HEK293 (cell line): ENCODE results near the gene SLAMF1.

Experiments used
- CTCF ChIA-PET: fragments of 350-600 bp; formaldehyde crosslinking; extraction: SDS; loops from one replicate; lab custom pipeline; 2021; ENCODE audit warnings: antibody characterized with exemption; lab: Yijun Ruan, JAX
- POLR2A ChIA-PET: fragments of 300-600 bp; formaldehyde crosslinking; extraction: SDS; loops from one replicate; lab custom pipeline; 2020; ENCODE audit warnings: antibody characterized with exemption, inconsistent platforms; lab: Yijun Ruan, JAX
- H3K27ac ChIP-seq: fragments of 200-500 bp; sonication (Bioruptor generic); 2 replicates; pipeline ENCODE4 v1.5.1; 2014; ENCODE audit warnings: low read depth, low read length, control low read depth, inconsistent platforms; ENCODE audit errors: extremely low read depth
- H3K36me3 ChIP-seq, 2 experiments: fragments of 200-500 bp in 1 of 2; sonication (Bioruptor generic) in 1 of 2; 1 replicate in 1 of 2; 2 replicates in 1 of 2; pipeline ENCODE4 v1.5.1; 2014 to 2017; ENCODE audit warnings: inconsistent platforms in 2 of 2, low read length in 2 of 2; ENCODE audit not compliant: control insufficient read depth in 2 of 2, insufficient read depth in 1 of 2
- H3K4me1 ChIP-seq: fragments of 200-500 bp; sonication (Bioruptor generic); 2 replicates; pipeline ENCODE4 v1.5.1; 2014; ENCODE audit warnings: mild to moderate bottlenecking, low read length, inconsistent platforms; ENCODE audit not compliant: control insufficient read depth, insufficient read depth
- H3K4me3 ChIP-seq: 2 replicates; pipeline ENCODE4 v1.5.1; 2011; ENCODE audit warnings: low read depth, mild to moderate bottlenecking, control low read depth, low read length, moderate library complexity
- H3K9me3 ChIP-seq: fragments of 200-500 bp; sonication (Bioruptor generic); 2 replicates; pipeline ENCODE4 v1.5.1; 2014; ENCODE audit warnings: low read depth, low read length, inconsistent platforms; ENCODE audit not compliant: control insufficient read depth, insufficient read depth
- HOXD13 ChIP-seq: sonication (generic); formaldehyde crosslinking; IDR thresholded peaks from 2 replicates; pipeline ENCODE4 v1.8.0; 2022; ENCODE audit warnings: missing genetic modification reagents, borderline replicate concordance
- KLF16 ChIP-seq: fragments of 450-650 bp; formaldehyde crosslinking; IDR thresholded peaks from 2 replicates; pipeline ENCODE4 v1.5.1; 2017; ENCODE audit warnings: missing biosample characterization, missing genetic modification characterization
- KLF8 ChIP-seq: fragments of 450-650 bp; formaldehyde crosslinking; IDR thresholded peaks from 2 replicates; pipeline ENCODE4 v1.5.1; 2016; ENCODE audit warnings: missing biosample characterization, missing genetic modification characterization
- PATZ1 ChIP-seq: fragments of 450-650 bp; formaldehyde crosslinking; IDR thresholded peaks from 2 replicates; pipeline ENCODE4 v1.5.1; 2016; ENCODE audit warnings: missing biosample characterization, missing genetic modification characterization
- REPIN1 ChIP-seq: fragments of 450-650 bp; formaldehyde crosslinking; IDR thresholded peaks from 2 replicates; pipeline ENCODE4 v1.5.1; 2017; ENCODE audit warnings: missing biosample characterization, missing genetic modification characterization, low read depth
- SP7 ChIP-seq: fragments of 450-650 bp; formaldehyde crosslinking; IDR thresholded peaks from 2 replicates; pipeline ENCODE4 v1.5.1; 2016; ENCODE audit warnings: missing biosample characterization, missing genetic modification characterization
- ZBTB20 ChIP-seq: fragments of 450-650 bp; formaldehyde crosslinking; IDR thresholded peaks from 2 replicates; pipeline ENCODE4 v1.5.1; 2016; ENCODE audit warnings: missing biosample characterization, missing genetic modification characterization
- ZFP69B ChIP-seq: fragments of 450-650 bp; formaldehyde crosslinking; IDR thresholded peaks from 2 replicates; pipeline ENCODE4 v1.5.1; 2016; ENCODE audit warnings: missing biosample characterization, missing genetic modification characterization
- ZNF169 ChIP-seq: fragments of 450-650 bp; formaldehyde crosslinking; IDR thresholded peaks from 2 replicates; pipeline ENCODE4 v1.5.1; 2016; ENCODE audit warnings: missing biosample characterization, missing genetic modification characterization
- ZNF175 ChIP-seq: fragments of 450-650 bp; formaldehyde crosslinking; IDR thresholded peaks from 2 replicates; pipeline ENCODE4 v1.5.1; 2016; ENCODE audit warnings: missing biosample characterization, missing genetic modification characterization
- ZNF324 ChIP-seq: fragments of 450-650 bp; formaldehyde crosslinking; IDR thresholded peaks from 2 replicates; pipeline ENCODE4 v1.5.1; 2016; ENCODE audit warnings: missing biosample characterization, missing genetic modification characterization
- ZNF37A ChIP-seq: fragments of 450-650 bp; IDR thresholded peaks from 2 replicates; pipeline ENCODE4 v1.5.1; 2018; ENCODE audit warnings: missing biosample characterization, missing genetic modification characterization
- ZNF416 ChIP-seq: fragments of 450-650 bp; formaldehyde crosslinking; IDR thresholded peaks from 2 replicates; pipeline ENCODE4 v1.5.1; 2016; ENCODE audit warnings: missing biosample characterization, missing genetic modification characterization
- ZNF426 ChIP-seq: fragments of 450-650 bp; formaldehyde crosslinking; IDR thresholded peaks from 2 replicates; pipeline ENCODE4 v1.5.1; 2017; ENCODE audit warnings: missing biosample characterization, missing genetic modification characterization, mild to moderate bottlenecking, inconsistent platforms, moderate library complexity
- ZNF530 ChIP-seq: fragments of 450-650 bp; formaldehyde crosslinking; IDR thresholded peaks from 2 replicates; pipeline ENCODE4 v1.5.1; 2016; ENCODE audit warnings: low read depth, missing biosample characterization, missing genetic modification characterization
- ZNF830 ChIP-seq: fragments of 450-650 bp; IDR thresholded peaks from 2 replicates; pipeline ENCODE4 v1.5.0; 2018; ENCODE audit warnings: missing biosample characterization, missing genetic modification characterization, low read depth, mild to moderate bottlenecking, moderate library complexity
- TF ChIP-seq, protein P1 (sequence below): fragments of 450-650 bp; formaldehyde crosslinking; IDR thresholded peaks from 2 replicates; pipeline ENCODE4 v1.5.1; 2016; ENCODE audit warnings: missing biosample characterization, missing genetic modification characterization
- TF ChIP-seq, protein P2 (sequence below): fragments of 450-650 bp; formaldehyde crosslinking; IDR thresholded peaks from 2 replicates; pipeline ENCODE4 v1.5.1; 2016; ENCODE audit warnings: missing biosample characterization, missing genetic modification characterization
- TF ChIP-seq, protein P3 (sequence below): fragments of 450-650 bp; formaldehyde crosslinking; IDR thresholded peaks from 2 replicates; pipeline ENCODE4 v1.5.1; 2016; ENCODE audit warnings: missing biosample characterization, missing genetic modification characterization

The SLAMF1 gene

DNA sequence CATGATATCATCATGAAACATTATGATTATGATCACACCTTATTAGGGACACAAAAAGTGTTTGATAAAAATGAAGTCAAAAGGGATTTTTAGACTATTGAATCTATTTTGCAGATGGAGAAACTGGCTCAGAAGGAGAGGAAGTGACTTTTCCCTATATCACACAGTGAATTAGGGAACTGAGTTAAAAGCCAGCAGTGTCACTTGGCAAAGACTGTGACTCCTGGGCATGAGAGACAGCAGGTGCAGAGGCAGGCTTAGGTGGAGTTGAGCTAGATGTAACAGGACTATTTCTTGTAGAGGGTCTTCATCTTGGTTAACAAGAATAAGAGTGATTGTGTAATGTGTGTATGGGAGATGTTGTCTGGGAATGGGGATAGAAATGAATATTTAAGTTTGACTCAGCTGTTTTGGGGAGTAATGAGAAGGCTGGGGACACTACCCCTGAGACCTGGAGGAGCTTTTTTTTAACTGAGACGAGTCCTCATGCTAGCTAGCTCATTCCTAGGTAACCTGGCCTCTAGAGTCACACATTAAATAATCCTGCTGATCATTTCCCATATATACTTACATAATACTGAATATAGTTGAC is 66.5 kb downstream of the SLAMF1 start (continued):
- TF ChIP-seq ZBTB20 (tag by site-specific recombination): no peak
- no peak for TF ChIP-seq PATZ1 (tag by site-specific recombination)
- TF ChIP-seq, protein P1, sequence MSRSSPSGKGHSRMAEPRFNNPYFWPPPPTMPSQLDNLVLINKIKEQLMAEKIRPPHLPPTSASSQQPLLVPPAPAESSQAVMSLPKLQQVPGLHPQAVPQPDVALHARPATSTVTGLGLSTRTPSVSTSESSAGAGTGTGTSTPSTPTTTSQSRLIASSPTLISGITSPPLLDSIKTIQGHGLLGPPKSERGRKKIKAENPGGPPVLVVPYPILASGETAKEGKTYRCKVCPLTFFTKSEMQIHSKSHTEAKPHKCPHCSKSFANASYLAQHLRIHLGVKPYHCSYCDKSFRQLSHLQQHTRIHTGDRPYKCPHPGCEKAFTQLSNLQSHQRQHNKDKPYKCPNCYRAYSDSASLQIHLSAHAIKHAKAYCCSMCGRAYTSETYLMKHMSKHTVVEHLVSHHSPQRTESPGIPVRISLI (tag by site-specific recombination): no peak
- no peak for TF ChIP-seq ZNF324
- no peak for TF ChIP-seq ZNF830 (tag by site-specific recombination)

GRCh38 chr1:160579216-160579701 is 67.6 kb downstream of the SLAMF1 start, which contains the start of gene CD84:
Gene CD84 (minus strand): TSS chr1:160579496. CDS start chr1:160579437, 59 bp downstream.
- POLR2A ChIA-PET: no interaction called here
- Histone ChIP-seq H3K36me3 (no peaks in the 10 kb centered on the region), H3K4me3 (no peak within 1 kb of the TSS), H3K9me3 (no peaks in the 10 kb centered on the region), H3K4me1 (no peaks in the 10 kb centered on the region), H3K27ac (no peak within 1 kb of the TSS)
- CTCF ChIA-PET: interaction anchor here (0.9 kb wide), 1 partner anchor 25 kb away, joined by 3 read pairs; no protein-coding TSS in a partner anchor
- TF ChIP-seq ZFP69B (no peak), REPIN1 (no peak), SP7 (tag by site-specific recombination) (no peak), HOXD13 (CRISPR knock-in tag) (no peak), KLF16 (tag by site-specific recombination) (no peak), ZNF169 (tag by site-specific recombination) (no peak), KLF8 (no peak), ZNF37A (no peak), ZNF175 (tag by site-specific recombination) (no peak), ZNF416 (no peak), ZNF426 (tag by site-specific recombination) (no peak), ZNF530 (tag by site-specific recombination) (no peak)
- TF ChIP-seq, protein P2, sequence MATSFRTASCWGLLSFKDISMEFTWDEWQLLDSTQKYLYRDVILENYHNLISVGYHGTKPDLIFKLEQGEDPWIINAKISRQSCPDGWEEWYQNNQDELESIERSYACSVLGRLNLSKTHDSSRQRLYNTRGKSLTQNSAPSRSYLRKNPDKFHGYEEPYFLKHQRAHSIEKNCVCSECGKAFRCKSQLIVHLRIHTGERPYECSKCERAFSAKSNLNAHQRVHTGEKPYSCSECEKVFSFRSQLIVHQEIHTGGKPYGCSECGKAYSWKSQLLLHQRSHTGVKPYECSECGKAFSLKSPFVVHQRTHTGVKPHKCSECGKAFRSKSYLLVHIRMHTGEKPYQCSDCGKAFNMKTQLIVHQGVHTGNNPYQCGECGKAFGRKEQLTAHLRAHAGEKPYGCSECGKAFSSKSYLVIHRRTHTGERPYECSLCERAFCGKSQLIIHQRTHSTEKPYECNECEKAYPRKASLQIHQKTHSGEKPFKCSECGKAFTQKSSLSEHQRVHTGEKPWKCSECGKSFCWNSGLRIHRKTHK (tag by site-specific recombination): no peak
- TF ChIP-seq, protein P3, sequence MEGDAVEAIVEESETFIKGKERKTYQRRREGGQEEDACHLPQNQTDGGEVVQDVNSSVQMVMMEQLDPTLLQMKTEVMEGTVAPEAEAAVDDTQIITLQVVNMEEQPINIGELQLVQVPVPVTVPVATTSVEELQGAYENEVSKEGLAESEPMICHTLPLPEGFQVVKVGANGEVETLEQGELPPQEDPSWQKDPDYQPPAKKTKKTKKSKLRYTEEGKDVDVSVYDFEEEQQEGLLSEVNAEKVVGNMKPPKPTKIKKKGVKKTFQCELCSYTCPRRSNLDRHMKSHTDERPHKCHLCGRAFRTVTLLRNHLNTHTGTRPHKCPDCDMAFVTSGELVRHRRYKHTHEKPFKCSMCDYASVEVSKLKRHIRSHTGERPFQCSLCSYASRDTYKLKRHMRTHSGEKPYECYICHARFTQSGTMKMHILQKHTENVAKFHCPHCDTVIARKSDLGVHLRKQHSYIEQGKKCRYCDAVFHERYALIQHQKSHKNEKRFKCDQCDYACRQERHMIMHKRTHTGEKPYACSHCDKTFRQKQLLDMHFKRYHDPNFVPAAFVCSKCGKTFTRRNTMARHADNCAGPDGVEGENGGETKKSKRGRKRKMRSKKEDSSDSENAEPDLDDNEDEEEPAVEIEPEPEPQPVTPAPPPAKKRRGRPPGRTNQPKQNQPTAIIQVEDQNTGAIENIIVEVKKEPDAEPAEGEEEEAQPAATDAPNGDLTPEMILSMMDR (tag by site-specific recombination): no peak
